ENCODE data around the gene RBM39. TPM values are rescaled to one million over a fixed set of nuclear protein-coding genes. Genes with fewer than 3 reads are reported as not detected.

RBM39 gene
- total and polyA plus RNA-seq, 2 of the 13 experiments (the other 11 are each of a cell fraction or from before 2014, with no cell fraction given) = 788 to 920 TPM

DNA sequence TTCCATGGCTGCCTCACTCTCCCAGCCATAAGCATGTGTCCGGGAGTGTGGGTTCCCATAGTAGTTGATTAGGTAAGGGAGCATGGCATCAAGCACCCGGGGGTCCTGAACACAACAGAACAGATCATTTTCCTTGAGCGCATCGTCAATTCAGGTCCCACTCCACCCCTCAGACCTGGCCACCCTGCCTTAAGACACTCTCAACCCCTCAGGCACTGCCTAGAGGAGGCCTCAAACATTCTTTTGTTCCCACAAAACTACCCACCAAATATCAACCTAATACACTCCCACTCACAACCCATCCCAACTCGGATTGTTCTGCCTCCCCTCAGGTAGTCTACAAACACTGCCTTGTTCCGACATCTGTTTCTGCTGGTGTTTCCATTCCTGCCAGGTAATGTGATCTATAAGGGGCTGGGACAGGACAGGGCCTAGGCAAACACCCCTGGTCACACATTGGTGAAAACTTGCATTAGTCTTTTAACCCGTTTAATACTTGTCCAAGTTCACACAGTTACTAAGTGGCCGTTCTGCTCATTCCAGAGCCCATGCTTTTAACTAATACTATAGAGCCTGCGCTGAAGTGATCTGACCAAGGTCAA, 44.3 kb downstream of the RBM39 start (continued):
- TF ChIP-seq TRIM24 (CRISPR knock-in tag; IDR thresholded peaks at IDR 0.05) (no peak), ASH2L (IDR thresholded peaks at IDR 0.05; ENCODE audit: insufficient read length, low read depth, low read length) (no peak), ZBTB38 (CRISPR knock-in tag; IDR thresholded peaks at IDR 0.05) (no peak), SP140L (CRISPR knock-in tag; IDR thresholded peaks at IDR 0.05; ENCODE audit: borderline replicate concordance) (0 out of 2 replicates have a peak, but pooled peaks have one; percentile 24), ZNF777 (CRISPR knock-in tag; IDR thresholded peaks at IDR 0.05) (no peak), ONECUT2 (CRISPR knock-in tag; IDR thresholded peaks at IDR 0.05) (no peak), ISL2 (CRISPR knock-in tag; IDR thresholded peaks at IDR 0.05) (no peak), NR2F1 (CRISPR knock-in tag; IDR thresholded peaks at IDR 0.05) (0 out of 4 replicates have a peak, but pooled peaks of 1 of the 2 experiments have one; percentile 28), SSRP1 (CRISPR knock-in tag; IDR thresholded peaks at IDR 0.05) (no peak), ZNF598 (CRISPR knock-in tag; IDR thresholded peaks at IDR 0.05; ENCODE audit: borderline replicate concordance) (no peak; the same call in 1 of the 2 replicates), MED1 (CRISPR knock-in tag; IDR thresholded peaks at IDR 0.05) (no peak), U2AF1 (optimal IDR thresholded peaks at IDR 0.05; ENCODE audit: low read depth, low read length) (no peak), NFYC (CRISPR knock-in tag; IDR thresholded peaks at IDR 0.05) (no peak; the same call in 1 of the 2 replicates), SRSF4 (IDR thresholded peaks at IDR 0.05; ENCODE audit: low read depth, low read length, poor library complexity, severe bottlenecking) (no peak), ZNF496 (CRISPR knock-in tag; IDR thresholded peaks at IDR 0.05; ENCODE audit: insufficient replicate concordance) (no peak), ZNF530 (CRISPR knock-in tag; IDR thresholded peaks at IDR 0.05; ENCODE audit: low read depth) (no peak), SOX6 (IDR thresholded peaks at IDR 0.05) (no peak), SOX6 (CRISPR knock-in tag; IDR thresholded peaks at IDR 0.05) (peak; percentile 53), ZNF773 (CRISPR knock-in tag; IDR thresholded peaks at IDR 0.05; ENCODE audit: borderline replicate concordance) (no peak), ZSCAN31 (CRISPR knock-in tag; IDR thresholded peaks at IDR 0.05; ENCODE audit: low read depth) (0 out of 2 replicates have a peak, but pooled peaks have one; percentile 75), NFATC3 (CRISPR knock-in tag; IDR thresholded peaks at IDR 0.05) (no peak), ETV5 (CRISPR knock-in tag; IDR thresholded peaks at IDR 0.05; ENCODE audit: borderline replicate concordance) (peak; percentile 10; the same call in 1 of the 2 replicates)
- TF ChIP-seq, protein P1, sequence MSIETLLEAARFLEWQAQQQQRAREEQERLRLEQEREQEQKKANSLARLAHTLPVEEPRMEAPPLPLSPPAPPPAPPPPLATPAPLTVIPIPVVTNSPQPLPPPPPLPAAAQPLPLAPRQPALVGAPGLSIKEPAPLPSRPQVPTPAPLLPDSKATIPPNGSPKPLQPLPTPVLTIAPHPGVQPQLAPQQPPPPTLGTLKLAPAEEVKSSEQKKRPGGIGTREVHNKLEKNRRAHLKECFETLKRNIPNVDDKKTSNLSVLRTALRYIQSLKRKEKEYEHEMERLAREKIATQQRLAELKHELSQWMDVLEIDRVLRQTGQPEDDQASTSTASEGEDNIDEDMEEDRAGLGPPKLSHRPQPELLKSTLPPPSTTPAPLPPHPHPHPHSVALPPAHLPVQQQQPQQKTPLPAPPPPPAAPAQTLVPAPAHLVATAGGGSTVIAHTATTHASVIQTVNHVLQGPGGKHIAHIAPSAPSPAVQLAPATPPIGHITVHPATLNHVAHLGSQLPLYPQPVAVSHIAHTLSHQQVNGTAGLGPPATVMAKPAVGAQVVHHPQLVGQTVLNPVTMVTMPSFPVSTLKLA (IDR thresholded peaks at IDR 0.05) = no peak
- TF ChIP-seq, protein P2, sequence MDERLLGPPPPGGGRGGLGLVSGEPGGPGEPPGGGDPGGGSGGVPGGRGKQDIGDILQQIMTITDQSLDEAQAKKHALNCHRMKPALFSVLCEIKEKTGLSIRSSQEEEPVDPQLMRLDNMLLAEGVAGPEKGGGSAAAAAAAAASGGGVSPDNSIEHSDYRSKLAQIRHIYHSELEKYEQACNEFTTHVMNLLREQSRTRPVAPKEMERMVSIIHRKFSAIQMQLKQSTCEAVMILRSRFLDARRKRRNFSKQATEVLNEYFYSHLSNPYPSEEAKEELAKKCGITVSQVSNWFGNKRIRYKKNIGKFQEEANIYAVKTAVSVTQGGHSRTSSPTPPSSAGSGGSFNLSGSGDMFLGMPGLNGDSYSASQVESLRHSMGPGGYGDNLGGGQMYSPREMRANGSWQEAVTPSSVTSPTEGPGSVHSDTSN (CRISPR knock-in tag; IDR thresholded peaks at IDR 0.05) = no peak
- TF ChIP-seq, protein P3, sequence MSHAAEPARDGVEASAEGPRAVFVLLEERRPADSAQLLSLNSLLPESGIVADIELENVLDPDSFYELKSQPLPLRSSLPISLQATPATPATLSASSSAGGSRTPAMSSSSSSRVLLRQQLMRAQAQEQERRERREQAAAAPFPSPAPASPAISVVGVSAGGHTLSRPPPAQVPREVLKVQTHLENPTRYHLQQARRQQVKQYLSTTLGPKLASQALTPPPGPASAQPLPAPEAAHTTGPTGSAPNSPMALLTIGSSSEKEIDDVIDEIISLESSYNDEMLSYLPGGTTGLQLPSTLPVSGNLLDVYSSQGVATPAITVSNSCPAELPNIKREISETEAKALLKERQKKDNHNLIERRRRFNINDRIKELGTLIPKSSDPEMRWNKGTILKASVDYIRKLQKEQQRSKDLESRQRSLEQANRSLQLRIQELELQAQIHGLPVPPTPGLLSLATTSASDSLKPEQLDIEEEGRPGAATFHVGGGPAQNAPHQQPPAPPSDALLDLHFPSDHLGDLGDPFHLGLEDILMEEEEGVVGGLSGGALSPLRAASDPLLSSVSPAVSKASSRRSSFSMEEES (CRISPR knock-in tag; IDR thresholded peaks at IDR 0.05) = no peak; the same call in 1 of the 2 replicates
- TF ChIP-seq, protein P4, sequence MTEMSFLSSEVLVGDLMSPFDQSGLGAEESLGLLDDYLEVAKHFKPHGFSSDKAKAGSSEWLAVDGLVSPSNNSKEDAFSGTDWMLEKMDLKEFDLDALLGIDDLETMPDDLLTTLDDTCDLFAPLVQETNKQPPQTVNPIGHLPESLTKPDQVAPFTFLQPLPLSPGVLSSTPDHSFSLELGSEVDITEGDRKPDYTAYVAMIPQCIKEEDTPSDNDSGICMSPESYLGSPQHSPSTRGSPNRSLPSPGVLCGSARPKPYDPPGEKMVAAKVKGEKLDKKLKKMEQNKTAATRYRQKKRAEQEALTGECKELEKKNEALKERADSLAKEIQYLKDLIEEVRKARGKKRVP (CRISPR knock-in tag; IDR thresholded peaks at IDR 0.05) = no peak
